Panc1 (cell line): ENCODE results near the gene MARCHF2.

Experiments used
- POLR2AphosphoS5 ChIP-seq: IDR thresholded peaks from 2 replicates; pipeline ENCODE4 v1.6.1; 2012; ENCODE audit warnings: mild to moderate bottlenecking, low read depth, low read length, moderate library complexity
- REST ChIP-seq, 2 experiments: IDR thresholded peaks; 2 replicates each; pipeline ENCODE4 v1.6.1; 2011 to 2012; ENCODE audit warnings: low read depth in 2 of 2, control low read depth in 1 of 2, low read length in 1 of 2, mild to moderate bottlenecking in 1 of 2, moderate library complexity in 1 of 2; ENCODE audit not compliant: insufficient read depth in 1 of 2
- SIN3A ChIP-seq: IDR thresholded peaks from 2 replicates; pipeline ENCODE4 v1.6.1; 2012; ENCODE audit warnings: low read depth, mild to moderate bottlenecking, low read length, moderate library complexity, borderline replicate concordance; ENCODE audit not compliant: insufficient read depth
- TCF7L2 ChIP-seq: IDR thresholded peaks from 2 replicates; pipeline ENCODE4 v1.6.1; 2011; ENCODE audit warnings: mild to moderate bottlenecking, low read depth, low read length, inconsistent platforms
- TF ChIP-seq, protein P1 (sequence below): fragments of 450-650 bp; IDR thresholded peaks from 2 replicates; pipeline ENCODE4 v1.5.1; 2017; ENCODE audit warnings: mild to moderate bottlenecking

DNA sequence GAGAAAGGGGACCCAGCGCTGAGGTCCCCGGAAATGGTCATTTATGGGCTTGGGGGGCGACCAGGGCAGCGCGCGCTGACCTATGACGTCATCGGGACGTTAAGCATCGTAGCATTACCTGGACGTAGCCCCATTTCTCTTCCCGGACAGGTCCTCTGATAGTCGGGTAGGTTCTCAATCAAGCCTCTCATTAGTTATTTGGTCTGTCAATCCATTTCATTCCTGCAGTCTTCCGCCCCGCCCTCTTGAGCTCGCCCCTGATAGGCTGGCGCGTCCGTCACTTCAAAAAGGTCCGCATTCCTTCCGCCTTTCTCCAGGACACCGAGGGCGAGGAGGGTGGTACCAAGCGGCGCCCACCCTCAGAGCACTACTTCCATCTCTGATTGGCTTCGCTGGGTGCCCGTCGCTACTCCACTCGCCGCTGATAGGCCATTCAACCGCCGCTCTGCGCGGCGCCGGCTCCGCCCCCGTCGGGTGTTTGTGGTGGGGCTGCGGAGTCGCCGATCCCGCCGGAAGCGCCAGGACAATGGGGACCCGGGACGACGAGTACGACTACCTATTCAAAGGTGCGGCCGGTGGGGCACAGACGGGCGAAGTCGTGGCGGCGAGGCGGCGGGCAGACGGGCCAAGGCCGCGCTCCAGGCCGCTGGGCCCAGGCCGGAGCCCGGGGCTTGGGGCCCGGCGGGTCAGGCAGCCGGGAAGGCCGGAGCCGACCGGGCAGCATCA, 23.1 kb upstream of the MARCHF2 start, which contains the start of gene RAB11B:
- TF ChIP-seq, protein P1, sequence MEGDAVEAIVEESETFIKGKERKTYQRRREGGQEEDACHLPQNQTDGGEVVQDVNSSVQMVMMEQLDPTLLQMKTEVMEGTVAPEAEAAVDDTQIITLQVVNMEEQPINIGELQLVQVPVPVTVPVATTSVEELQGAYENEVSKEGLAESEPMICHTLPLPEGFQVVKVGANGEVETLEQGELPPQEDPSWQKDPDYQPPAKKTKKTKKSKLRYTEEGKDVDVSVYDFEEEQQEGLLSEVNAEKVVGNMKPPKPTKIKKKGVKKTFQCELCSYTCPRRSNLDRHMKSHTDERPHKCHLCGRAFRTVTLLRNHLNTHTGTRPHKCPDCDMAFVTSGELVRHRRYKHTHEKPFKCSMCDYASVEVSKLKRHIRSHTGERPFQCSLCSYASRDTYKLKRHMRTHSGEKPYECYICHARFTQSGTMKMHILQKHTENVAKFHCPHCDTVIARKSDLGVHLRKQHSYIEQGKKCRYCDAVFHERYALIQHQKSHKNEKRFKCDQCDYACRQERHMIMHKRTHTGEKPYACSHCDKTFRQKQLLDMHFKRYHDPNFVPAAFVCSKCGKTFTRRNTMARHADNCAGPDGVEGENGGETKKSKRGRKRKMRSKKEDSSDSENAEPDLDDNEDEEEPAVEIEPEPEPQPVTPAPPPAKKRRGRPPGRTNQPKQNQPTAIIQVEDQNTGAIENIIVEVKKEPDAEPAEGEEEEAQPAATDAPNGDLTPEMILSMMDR: no peak
- TF ChIP-seq POLR2AphosphoS5 (no peak; the same call in 1 of the 2 replicates), TCF7L2 (peak; percentile 60), REST (IDR thresholded peaks at IDR 0.05; ENCODE audit: insufficient read depth in 1 of 2, low read depth in 2 of 2, low read length in 1 of 2) (no peak), SIN3A (0 out of 2 replicates have a peak, but pooled peaks have one; percentile 16)
